ENCODE results near the gene ABCC4. TPM values are rescaled to one million over a fixed set of nuclear protein-coding genes. Genes with fewer than 3 reads are reported as not detected.

ABCC4 gene
- total and polyA plus RNA-seq, 2 of the 13 experiments (the other 11 are each of a cell fraction or from before 2014, with no cell fraction given) = 4.2 to 11.3 TPM

DNA sequence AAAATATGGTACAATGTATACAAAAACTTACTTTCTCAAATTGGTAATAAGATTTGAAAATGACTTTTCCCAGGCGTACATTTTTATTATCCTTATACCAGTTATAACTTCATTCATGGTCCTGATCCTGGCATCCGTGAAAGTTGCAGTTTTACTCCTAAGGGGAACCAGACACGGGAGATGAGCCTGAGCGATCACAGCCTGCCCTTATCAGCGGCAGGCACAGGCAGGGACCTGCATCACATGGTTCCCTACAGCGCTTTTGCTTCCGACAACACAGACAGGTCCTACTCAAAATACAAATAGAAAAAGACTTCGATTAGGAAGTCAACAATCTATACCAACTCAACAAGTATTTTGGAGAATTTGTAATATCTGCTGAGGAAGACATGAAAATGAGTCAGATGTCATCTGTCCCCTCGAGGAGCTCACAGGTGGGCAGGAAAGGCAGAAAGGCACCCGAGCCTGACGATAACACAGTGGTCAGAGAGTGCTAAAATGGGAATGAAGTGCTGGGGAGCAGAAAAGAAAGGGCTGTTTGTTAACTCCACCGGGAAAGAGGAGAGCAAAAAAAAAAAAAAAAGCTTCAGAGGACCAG is 93.4 kb downstream of the ABCC4 start:
- Histone ChIP-seq H3K4me1 (ENCODE audit: insufficient read depth, low read length) (no peaks in the 10 kb centered on the region), H3K27me3 (ENCODE audit: control insufficient read depth in 1 of 2, insufficient read depth in 2 of 2, low read length in 2 of 2) (no peaks in the 10 kb centered on the region), H3K27ac (ENCODE audit: extremely low read length, insufficient read depth, low read length) (no peak overlapping the region), H2AFZ (ENCODE audit: low read length) (no peak overlapping the region), H3K79me2 (ENCODE audit: insufficient read depth, low read length) (no peaks in the 10 kb centered on the region), H4K20me1 (ENCODE audit: insufficient read depth, low read length) (no peaks in the 10 kb centered on the region), H3K9ac (ENCODE audit: insufficient read depth, low read depth, low read length) (no peak overlapping the region), H3K4me3 (replicated peaks in 1 of 3; ENCODE audit: insufficient read depth in 1 of 3, low read depth in 2 of 3, low read length in 3 of 3) (no peak overlapping the region), H3K4me2 (ENCODE audit: low read depth, low read length) (no peak overlapping the region), H3K9me3 (ENCODE audit: low read length) (no peaks in the 10 kb centered on the region), H3K36me3 (replicated peaks in 1 of 2; ENCODE audit: control insufficient read depth in 1 of 2, insufficient read depth in 2 of 2, low read length in 2 of 2) (peaks cover 5 to 10% of the 10 kb centered on the region in 2 experiments; a peak in 2 of 5 replicates)
- whole genome bisulfite sequencing (ENCODE audit: low lambda C conversion rate) = 87% methylated on average over 12 of the region's 12 CpGs
- TF ChIP-seq REXO4 (CRISPR knock-in tag; IDR thresholded peaks at IDR 0.05; ENCODE audit: borderline replicate concordance) = no peak
- no peak for TF ChIP-seq ZNF790 (CRISPR knock-in tag; IDR thresholded peaks at IDR 0.05; ENCODE audit: borderline replicate concordance)
- TF ChIP-seq FOXM1 (CRISPR knock-in tag; IDR thresholded peaks at IDR 0.05) = no peak
- TF ChIP-seq KLF13 (CRISPR knock-in tag; IDR thresholded peaks at IDR 0.05) = no peak
- TF ChIP-seq NFIB (CRISPR knock-in tag; IDR thresholded peaks at IDR 0.05; ENCODE audit: borderline replicate concordance) = no peak
- TF ChIP-seq DMAP1 (CRISPR knock-in tag; IDR thresholded peaks at IDR 0.05) = no peak
- no peak for TF ChIP-seq ZNF460 (CRISPR knock-in tag; IDR thresholded peaks at IDR 0.05; ENCODE audit: borderline replicate concordance)
- no peak for TF ChIP-seq SCMH1 (CRISPR knock-in tag; IDR thresholded peaks at IDR 0.05; ENCODE audit: borderline replicate concordance)
- TF ChIP-seq, protein P1, sequence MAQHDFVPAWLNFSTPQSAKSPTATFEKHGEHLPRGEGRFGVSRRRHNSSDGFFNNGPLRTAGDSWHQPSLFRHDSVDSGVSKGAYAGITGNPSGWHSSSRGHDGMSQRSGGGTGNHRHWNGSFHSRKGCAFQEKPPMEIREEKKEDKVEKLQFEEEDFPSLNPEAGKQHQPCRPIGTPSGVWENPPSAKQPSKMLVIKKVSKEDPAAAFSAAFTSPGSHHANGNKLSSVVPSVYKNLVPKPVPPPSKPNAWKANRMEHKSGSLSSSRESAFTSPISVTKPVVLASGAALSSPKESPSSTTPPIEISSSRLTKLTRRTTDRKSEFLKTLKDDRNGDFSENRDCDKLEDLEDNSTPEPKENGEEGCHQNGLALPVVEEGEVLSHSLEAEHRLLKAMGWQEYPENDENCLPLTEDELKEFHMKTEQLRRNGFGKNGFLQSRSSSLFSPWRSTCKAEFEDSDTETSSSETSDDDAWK (CRISPR knock-in tag; IDR thresholded peaks at IDR 0.05) = no peak
- TF ChIP-seq, protein P2, sequence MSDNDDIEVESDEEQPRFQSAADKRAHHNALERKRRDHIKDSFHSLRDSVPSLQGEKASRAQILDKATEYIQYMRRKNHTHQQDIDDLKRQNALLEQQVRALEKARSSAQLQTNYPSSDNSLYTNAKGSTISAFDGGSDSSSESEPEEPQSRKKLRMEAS (IDR thresholded peaks at IDR 0.05) = no peak
- no peak for TF ChIP-seq ZBTB7A (CRISPR knock-in tag; IDR thresholded peaks at IDR 0.05)
- TF ChIP-seq ATRX (CRISPR knock-in tag; IDR thresholded peaks at IDR 0.05; ENCODE audit: borderline replicate concordance) = no peak
- no peak for TF ChIP-seq ZNF296 (CRISPR knock-in tag; conservative IDR thresholded peaks at IDR 0.05)
- TF ChIP-seq, protein P3, sequence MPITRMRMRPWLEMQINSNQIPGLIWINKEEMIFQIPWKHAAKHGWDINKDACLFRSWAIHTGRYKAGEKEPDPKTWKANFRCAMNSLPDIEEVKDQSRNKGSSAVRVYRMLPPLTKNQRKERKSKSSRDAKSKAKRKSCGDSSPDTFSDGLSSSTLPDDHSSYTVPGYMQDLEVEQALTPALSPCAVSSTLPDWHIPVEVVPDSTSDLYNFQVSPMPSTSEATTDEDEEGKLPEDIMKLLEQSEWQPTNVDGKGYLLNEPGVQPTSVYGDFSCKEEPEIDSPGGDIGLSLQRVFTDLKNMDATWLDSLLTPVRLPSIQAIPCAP (CRISPR knock-in tag; IDR thresholded peaks at IDR 0.05; ENCODE audit: low read depth) = no peak
- no peak for TF ChIP-seq NCOA1 (CRISPR knock-in tag; IDR thresholded peaks at IDR 0.05)
- no peak for TF ChIP-seq THAP11 (CRISPR knock-in tag; IDR thresholded peaks at IDR 0.05)
- TF ChIP-seq, protein P4, sequence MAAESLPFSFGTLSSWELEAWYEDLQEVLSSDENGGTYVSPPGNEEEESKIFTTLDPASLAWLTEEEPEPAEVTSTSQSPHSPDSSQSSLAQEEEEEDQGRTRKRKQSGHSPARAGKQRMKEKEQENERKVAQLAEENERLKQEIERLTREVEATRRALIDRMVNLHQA (CRISPR knock-in tag; IDR thresholded peaks at IDR 0.05) = no peak
- no peak for TF ChIP-seq ZFP1 (CRISPR knock-in tag; IDR thresholded peaks at IDR 0.05)
- TF ChIP-seq, protein P5, sequence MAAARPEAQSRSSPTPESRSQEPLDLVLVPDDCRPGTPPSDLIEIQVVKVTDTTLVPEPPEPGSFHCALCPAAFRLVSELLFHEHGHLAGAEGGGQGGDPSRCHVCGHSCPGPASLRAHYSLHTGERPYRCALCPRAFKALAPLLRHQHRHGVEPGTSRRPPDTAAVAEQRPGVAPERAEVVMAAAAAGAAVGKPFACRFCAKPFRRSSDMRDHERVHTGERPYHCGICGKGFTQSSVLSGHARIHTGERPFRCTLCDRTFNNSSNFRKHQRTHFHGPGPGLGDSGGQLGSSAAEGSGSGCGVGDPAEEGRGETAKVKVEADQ (CRISPR knock-in tag; IDR thresholded peaks at IDR 0.05; ENCODE audit: borderline replicate concordance) = no peak
- ChIA-PET POLR2A (no interaction called here), CTCF (ENCODE audit: low intra/inter-chr PET ratio, low total read pairs) (no interaction called here)
- intact Hi-C loops (cut with micrococcal nuclease; ENCODE audit: unreplicated experiment) = no loop called here
- ATAC-seq (no peak), FAIRE-seq (no peak), DNase-seq (ENCODE audit: low spot score) (no peak)
- no TSS peak for BruUV-seq (replicated peaks)
- in situ Hi-C loops (cut with HindIII; ENCODE audit: extremely low pct_ligation_motif_present, low pct_unique_long_range_greater_than_20kb) = no loop called here

All from HepG2 (cell line).